Caco-2 (cell line): ENCODE results near the gene PLXDC1. TPM values are rescaled to one million over a fixed set of nuclear protein-coding genes. Genes with fewer than 3 reads are reported as not detected.
"Not testable (repeated sequence)": the region's sequence is repeated elsewhere in the genome, so short reads cannot be mapped to it uniquely, and the experiment has no call there.

Experiments used
- BruUV-seq: library from RNA; stranded (reverse); fragments of 400-500 nt; replicated peaks from 2 replicates; lab custom pipeline; 2021; lab: Mats Ljungman, UMichigan
- CTCF ChIA-PET: fragments of 300-600 bp; sonication (Branson Sonifier 250); formaldehyde crosslinking; loops from one replicate; lab custom pipeline; 2022; ENCODE audit warnings: antibody characterized with exemption; lab: Charles Lee
- POLR2A ChIA-PET: fragments of 300-600 bp; sonication (Branson Sonifier 250); formaldehyde crosslinking; loops from one replicate; lab custom pipeline; 2022; ENCODE audit warnings: antibody characterized with exemption; lab: Charles Lee
- DNase-seq, 2 experiments: peaks; one replicate each; pipeline versions ENCODE4 v3.0.0 to v3.0.0-alpha.2; 2020 to 2022
- H3K27me3 ChIP-seq: replicated peaks from 2 replicates; pipeline ENCODE4 v1.6.0; 2011; ENCODE audit warnings: low read length; ENCODE audit not compliant: control insufficient read depth, insufficient read depth
- H3K36me3 ChIP-seq: 2 replicates; pipeline ENCODE4 v1.5.1; 2011; ENCODE audit warnings: low read length; ENCODE audit not compliant: control insufficient read depth, insufficient read depth
- H3K4me1 ChIP-seq: fragments of 250-450 bp; sonication (Bioruptor Pico); 2 replicates; pipeline ENCODE4 v1.5.1; 2020; ENCODE audit warnings: mild to moderate bottlenecking
- H3K4me3 ChIP-seq: 2 replicates; pipeline ENCODE4 v1.5.1; 2011; ENCODE audit warnings: low read depth, mild to moderate bottlenecking, control low read depth, low read length
- H3K9me3 ChIP-seq: fragments of 250-450 bp; sonication (Bioruptor Pico); 2 replicates; pipeline ENCODE4 v1.5.1; 2020; ENCODE audit warnings: mild to moderate bottlenecking, moderate library complexity
- H3K27ac Mint-ChIP-seq: one replicate; pipeline ENCODE4 v1.8.0; 2022; ENCODE audit warnings: mixed read lengths; ENCODE audit not compliant: unreplicated experiment
- H3K27me3 Mint-ChIP-seq: one replicate; pipeline ENCODE4 v1.8.0; 2022; ENCODE audit warnings: mixed read lengths; ENCODE audit not compliant: insufficient read depth, unreplicated experiment
- H3K36me3 Mint-ChIP-seq: one replicate; pipeline ENCODE4 v1.8.0; 2022; ENCODE audit warnings: mild to moderate bottlenecking, mixed read lengths; ENCODE audit not compliant: insufficient read depth, unreplicated experiment
- H3K4me1 Mint-ChIP-seq: one replicate; pipeline ENCODE4 v1.8.0; 2022; ENCODE audit warnings: low read depth, mixed read lengths; ENCODE audit not compliant: unreplicated experiment
- H3K4me3 Mint-ChIP-seq: one replicate; pipeline ENCODE4 v1.8.0; 2022; ENCODE audit warnings: mild to moderate bottlenecking, moderate library complexity, mixed read lengths; ENCODE audit not compliant: unreplicated experiment
- H3K9me3 Mint-ChIP-seq: one replicate; pipeline ENCODE4 v1.8.0; 2022; ENCODE audit warnings: mixed read lengths; ENCODE audit not compliant: unreplicated experiment
- CTCF ChIP-seq, 2 experiments: fragments of 200-600 bp in 1 of 2; IDR thresholded peaks; 1 replicate in 1 of 2; 2 replicates in 1 of 2; pipeline versions ENCODE4 v1.5.1 to v1.8.0; 2011 to 2022; ENCODE audit warnings: antibody characterized with exemption in 1 of 2, control low read depth in 1 of 2, inconsistent platforms in 1 of 2, low read depth in 1 of 2, low read length in 1 of 2, mild to moderate bottlenecking in 1 of 2, moderate library complexity in 1 of 2; ENCODE audit not compliant: insufficient read depth in 1 of 2, severe bottlenecking in 1 of 2, unreplicated experiment in 1 of 2
- intact Hi-C: fragments of 100-400 bp; cut with micrococcal nuclease; formaldehyde crosslinking; loops from one replicate; pipeline ENCODE4 v1.10.0; 2022; ENCODE audit not compliant: unreplicated experiment
- total RNA-seq: library from RNA; stranded (reverse); gene quantifications from 2 replicates; pipeline ENCODE4 v1.2.3, GENCODE V29; 2022

Gene PLXDC1
- total RNA-seq, 1 experiment from 2014 or later = 0.14 TPM

GRCh38 chr17:39132192-39132610, 19.2 kb downstream of the PLXDC1 start:
- Mint-ChIP-seq H3K9me3 (no peaks in the 10 kb centered on the region), H3K36me3 (no peaks in the 10 kb centered on the region), H3K27me3 (no peaks in the 10 kb centered on the region), H3K4me3 (no peak overlapping the region), H3K4me1 (no peaks in the 10 kb centered on the region), H3K27ac (no peak overlapping the region)
- no peaks in the 10 kb centered on the region; the same call in 1 of the 2 replicates for H3K9me3 ChIP-seq
- ChIA-PET CTCF (no interaction called here), POLR2A (no interaction called here)
- no TSS peak for BruUV-seq
- no peaks in the 10 kb centered on the region for H3K4me1 ChIP-seq
- intact Hi-C loops = no loop called here
- no peak overlapping the region for H3K4me3 ChIP-seq
- TF ChIP-seq CTCF (IDR thresholded peaks at IDR 0.05; ENCODE audit: insufficient read depth in 1 of 2, low read depth in 1 of 2, low read length in 1 of 2, severe bottlenecking in 1 of 2, unreplicated experiment in 1 of 2) = no peak
- DNase-seq = no peak
- no peaks in the 10 kb centered on the region for H3K36me3 ChIP-seq
- H3K27me3 ChIP-seq = no peaks in the 10 kb centered on the region

GRCh38 chr17:39131616-39132015, 19.8 kb downstream of the PLXDC1 start:
- Histone ChIP-seq H3K9me3 (no peaks in the 10 kb centered on the region; the same call in 1 of the 2 replicates), H3K4me1 (no peaks in the 10 kb centered on the region), H3K36me3 (no peaks in the 10 kb centered on the region), H3K4me3 (no peak overlapping the region), H3K27me3 (no peaks in the 10 kb centered on the region)
- CTCF ChIA-PET = no interaction called here
- H3K9me3 Mint-ChIP-seq = no peaks in the 10 kb centered on the region
- no peak overlapping the region for H3K27ac Mint-ChIP-seq
- POLR2A ChIA-PET = no interaction called here
- DNase-seq = no peak
- no peaks in the 10 kb centered on the region for H3K4me1 Mint-ChIP-seq
- no peaks in the 10 kb centered on the region for H3K27me3 Mint-ChIP-seq
- no peak for TF ChIP-seq CTCF (IDR thresholded peaks at IDR 0.05; ENCODE audit: insufficient read depth in 1 of 2, low read depth in 1 of 2, low read length in 1 of 2, severe bottlenecking in 1 of 2, unreplicated experiment in 1 of 2)
- no peak overlapping the region for H3K4me3 Mint-ChIP-seq
- no peaks in the 10 kb centered on the region for H3K36me3 Mint-ChIP-seq
- intact Hi-C loops = no loop called here
- no TSS peak for BruUV-seq

- no peaks in the 10 kb centered on the region for H3K4me1 ChIP-seq
- Mint-ChIP-seq H3K36me3 (no peaks in the 10 kb centered on the region), H3K4me3 (no peak overlapping the region), H3K4me1 (no peaks in the 10 kb centered on the region), H3K27me3 (no peaks in the 10 kb centered on the region), H3K27ac (no peak overlapping the region), H3K9me3 (no peaks in the 10 kb centered on the region)
- BruUV-seq = no TSS peak
- ChIA-PET POLR2A (no interaction called here), CTCF (no interaction called here)
- no peak overlapping the region for H3K4me3 ChIP-seq
- TF ChIP-seq CTCF (IDR thresholded peaks at IDR 0.05; ENCODE audit: insufficient read depth in 1 of 2, low read depth in 1 of 2, low read length in 1 of 2, severe bottlenecking in 1 of 2, unreplicated experiment in 1 of 2) = no peak
- DNase-seq = no peak
- no peaks in the 10 kb centered on the region; the same call in 1 of the 2 replicates for H3K9me3 ChIP-seq
- H3K27me3 ChIP-seq = no peaks in the 10 kb centered on the region
- no peaks in the 10 kb centered on the region for H3K36me3 ChIP-seq
- intact Hi-C loops = no loop called here
Observed at GRCh38 chr17:39130205-39130604, 21.2 kb downstream of the PLXDC1 start.

GRCh38 chr17:39129544-39129943, 21.9 kb downstream of the PLXDC1 start:
- H3K36me3 Mint-ChIP-seq, H3K4me1 ChIP-seq, H3K4me3 ChIP-seq, H3K4me3 Mint-ChIP-seq, H3K9me3 Mint-ChIP-seq, POLR2A ChIA-PET, intact Hi-C loops, DNase-seq, BruUV-seq, CTCF ChIA-PET, H3K27me3 Mint-ChIP-seq, H3K9me3 ChIP-seq, H3K27me3 ChIP-seq, H3K36me3 ChIP-seq, H3K27ac Mint-ChIP-seq, H3K4me1 Mint-ChIP-seq: not testable (repeated sequence)
